K562 (cell line): Measurements from ENCODE around the gene LHX3. TPM values are rescaled to one million over a fixed set of nuclear protein-coding genes. Genes with fewer than 3 reads are reported as not detected.

Source experiments
- ATAC-seq: fragments of 200-7000 bp; cut with Tn5 transposase; 3 replicates; pipeline ENCODE4 v1.9.1; 2020; ENCODE audit warnings: moderate library complexity
- BruUV-seq: library from RNA; stranded (reverse); fragments of 400-500 nt; replicated peaks from 2 replicates; lab custom pipeline; 2021; lab: Mats Ljungman, UMichigan
- CTCF ChIA-PET: fragments of 300-600 bp; formaldehyde crosslinking; extraction: SDS; loops from one replicate; lab custom pipeline; 2021; ENCODE audit warnings: low intra/inter-chr PET ratio; lab: Yijun Ruan, JAX
- POLR2A ChIA-PET: fragments of 300-600, 350-650 bp; sonication (Branson Sonifier 250); formaldehyde crosslinking; extraction: SDS; loops from one replicate; lab custom pipeline; 2021; ENCODE audit warnings: antibody characterized with exemption, inconsistent platforms; lab: Yijun Ruan, JAX
- DNase-seq, 4 experiments: peaks; one replicate each; pipeline versions ENCODE4 v3.0.0 to v3.0.0-alpha.2; 2011 to 2018; ENCODE audit warnings: low spot score in 3 of 4, mixed read lengths in 3 of 4; ENCODE audit errors: extremely low read depth in 1 of 4
- FAIRE-seq: peaks from 2 replicates; lab custom pipeline; 2011; peaks lifted over from hg19 to GRCh38; lab: Jason Lieb, UNC
- H2AFZ ChIP-seq: 2 replicates; pipeline ENCODE4 v1.6.0; 2011; ENCODE audit warnings: low read depth, low read length, control low read depth, inconsistent platforms
- H3K27ac ChIP-seq: fragments of 200-600 bp; 3 replicates; pipeline ENCODE4 v1.8.0; 2011; ENCODE audit warnings: low read depth, mild to moderate bottlenecking, control low read depth, inconsistent platforms, low read length, moderate library complexity, mixed read lengths; ENCODE audit errors: extremely low read depth
- H3K27me3 ChIP-seq, 2 experiments: fragments of 300-600 bp in 1 of 2; 2 replicates in 1 of 2; 3 replicates in 1 of 2; pipeline versions ENCODE4 v1.6.0 to v1.8.0; 2011; ENCODE audit warnings: inconsistent platforms in 2 of 2, low read length in 2 of 2, mild to moderate bottlenecking in 1 of 2, mixed read lengths in 1 of 2, moderate library complexity in 1 of 2; ENCODE audit not compliant: control insufficient read depth in 2 of 2, insufficient read depth in 2 of 2
- H3K36me3 ChIP-seq: fragments of 300-600 bp; 3 replicates; pipeline ENCODE4 v1.8.0; 2011; ENCODE audit warnings: mild to moderate bottlenecking, low read length, inconsistent platforms; ENCODE audit not compliant: control insufficient read depth, insufficient read depth
- H3K4me1 ChIP-seq, 2 experiments: fragments of 200-600 bp in 1 of 2; replicated peaks in 1 of 2; 2 replicates in 1 of 2; 3 replicates in 1 of 2; pipeline versions ENCODE4 v1.5.1 to v1.8.0; 2011; ENCODE audit warnings: inconsistent platforms in 2 of 2, low read length in 2 of 2, mild to moderate bottlenecking in 1 of 2, mixed read lengths in 1 of 2, moderate library complexity in 1 of 2; ENCODE audit not compliant: control insufficient read depth in 2 of 2, insufficient read depth in 2 of 2
- H3K4me2 ChIP-seq: 2 replicates; pipeline ENCODE4 v1.6.1; 2011; ENCODE audit warnings: low read length, control low read depth, inconsistent platforms, mixed read lengths; ENCODE audit not compliant: insufficient read depth
- H3K4me3 ChIP-seq: fragments of 200-600 bp; sonication (generic), shearing (Covaris generic); 2 replicates; pipeline ENCODE4 v1.5.1; 2016; ENCODE audit warnings: control low read depth, inconsistent platforms
- H3K79me2 ChIP-seq: fragments of 200-600 bp; 3 replicates; pipeline ENCODE4 v1.8.0; 2011; ENCODE audit warnings: low read length, inconsistent platforms; ENCODE audit not compliant: control insufficient read depth, insufficient read depth
- H3K9ac ChIP-seq, 2 experiments: 2 replicates each; pipeline versions ENCODE4 v1.6.0 to v1.6.1; 2011; ENCODE audit warnings: low read depth in 2 of 2, low read length in 2 of 2, control low read depth in 1 of 2, inconsistent platforms in 1 of 2, mild to moderate bottlenecking in 1 of 2, mixed read lengths in 1 of 2; ENCODE audit not compliant: insufficient read depth in 1 of 2
- H3K9me1 ChIP-seq: one replicate; pipeline ENCODE4 v1.6.0; 2011; ENCODE audit warnings: inconsistent platforms, mild to moderate bottlenecking, low read length, moderate library complexity; ENCODE audit not compliant: control insufficient read depth, insufficient read depth
- H3K9me3 ChIP-seq: replicated peaks from 2 replicates; pipeline ENCODE4 v1.5.1; 2011; ENCODE audit warnings: low read depth, low read length, inconsistent platforms; ENCODE audit not compliant: control insufficient read depth, insufficient read depth
- H4K20me1 ChIP-seq: replicated peaks from 2 replicates; pipeline ENCODE4 v1.6.1; 2011; ENCODE audit warnings: low read length, inconsistent platforms, mixed read lengths; ENCODE audit not compliant: control insufficient read depth, insufficient read depth
- BHLHE40 ChIP-seq: IDR thresholded peaks from 2 replicates; pipeline ENCODE4 v1.6.1; 2011; ENCODE audit warnings: low read length, improper control_type of control experiment
- BRD9 ChIP-seq: fragments of 450-650 bp; IDR thresholded peaks from 2 replicates; pipeline ENCODE4 v1.6.1; 2018; ENCODE audit warnings: low read depth; ENCODE audit not compliant: partially characterized antibody
- EHMT2 ChIP-seq: fragments of 450-650 bp; IDR thresholded peaks from 2 replicates; pipeline ENCODE4 v1.6.1; 2018; ENCODE audit warnings: antibody characterized with exemption
- ETV5 ChIP-seq: sonication (generic); formaldehyde crosslinking; IDR thresholded peaks from 2 replicates; pipeline ENCODE4 v1.4.0; 2020; ENCODE audit warnings: low read depth, mild to moderate bottlenecking, missing genetic modification reagents
- FOS ChIP-seq: IDR thresholded peaks from 3 replicates; pipeline ENCODE4 v1.6.1; 2011; ENCODE audit not compliant: insufficient read length; ENCODE audit errors: extremely low read depth
- FOXA1 ChIP-seq: fragments of 450-650 bp; IDR thresholded peaks from 2 replicates; pipeline ENCODE4 v1.6.1; 2016; ENCODE audit warnings: mild to moderate bottlenecking, borderline replicate concordance
- GATAD2B ChIP-seq: fragments of 450-650 bp; IDR thresholded peaks from 2 replicates; pipeline ENCODE4 v1.6.1; 2017; ENCODE audit warnings: mild to moderate bottlenecking, borderline replicate concordance
- HNRNPLL ChIP-seq: fragments of 200-400 bp; formaldehyde crosslinking; IDR thresholded peaks from 2 replicates; pipeline ENCODE4 v1.6.1; 2017; ENCODE audit warnings: low read length, low read depth, mild to moderate bottlenecking; ENCODE audit not compliant: poor library complexity, severe bottlenecking
- HSF4 ChIP-seq: fragments of 250-450 bp; sonication (Bioruptor Pico); IDR thresholded peaks from 2 replicates; pipeline ENCODE4 v2.1.2; 2022; ENCODE audit warnings: mild to moderate bottlenecking, moderate library complexity, borderline replicate concordance
- KAT8 ChIP-seq: fragments of 450-650 bp; IDR thresholded peaks from 2 replicates; pipeline ENCODE4 v1.6.1; 2016; ENCODE audit warnings: low read depth, mild to moderate bottlenecking
- MAZ ChIP-seq, 2 experiments: fragments of 450-650 bp in 1 of 2; sonication (generic) in 1 of 2; formaldehyde crosslinking; IDR thresholded peaks in 1 of 2; conservative IDR thresholded peaks in 1 of 2; 2 replicates each; pipeline versions ENCODE4 v1.4.0 to v1.5.0; 2020; ENCODE audit warnings: mild to moderate bottlenecking in 1 of 2, missing genetic modification reagents in 1 of 2
- TBP ChIP-seq: optimal IDR thresholded peaks from 2 replicates; pipeline ENCODE3; 2011; ENCODE audit warnings: low read depth, low read length, improper control_type of control experiment
- ZNF282 ChIP-seq: sonication (generic); formaldehyde crosslinking; IDR thresholded peaks from 2 replicates; pipeline ENCODE4 v1.8.1; 2023; ENCODE audit warnings: missing genetic modification reagents
- ZNF384 ChIP-seq: IDR thresholded peaks from 2 replicates; pipeline ENCODE4 v1.6.1; 2012; ENCODE audit warnings: low read depth, low read length, improper control_type of control experiment
- ZNF778 ChIP-seq: fragments of 450-650 bp; formaldehyde crosslinking; IDR thresholded peaks from 2 replicates; pipeline ENCODE4 v1.4.0; 2020; ENCODE audit warnings: mild to moderate bottlenecking, moderate library complexity
- ZZZ3 ChIP-seq: fragments of 450-650 bp; IDR thresholded peaks from 2 replicates; pipeline ENCODE4 v1.6.1; 2016; ENCODE audit warnings: antibody characterized with exemption, mild to moderate bottlenecking, moderate library complexity
- WGBS: fragments of 100-300 bp; shearing (Covaris generic); methylation state at CpG from one replicate; pipeline ENCODE4 v1.1.6; 2016; ENCODE audit warnings: low coverage, mixed read lengths; ENCODE audit not compliant: insufficient coverage; ENCODE audit errors: missing lambda C conversion rate; 5-methylcytosine and 5-hydroxymethylcytosine counted together
- in situ Hi-C: fragments of 300-500 bp; cut with MboI; formaldehyde crosslinking; loops from 4 replicates; pipeline ENCODE4 v1.15.0; 2018; ENCODE audit warnings: inconsistent platforms, mixed read lengths
- intact Hi-C: fragments of 100-400 bp; cut with micrococcal nuclease; formaldehyde crosslinking; loops from 2 replicates; pipeline ENCODE4 v1.14.2; 2022
- polyA plus RNA-seq, 8 experiments: library from polyadenylated mRNA; depleted of rRNA in 4 of 8; stranded (reverse) in 5 of 8; unstranded in 3 of 8; fragments of >200 nt; fragmentation: Nextera tagmentation in 2 of 8; fragmentation: Illumina TruSeq in 1 of 8; extraction: Ambion mirVana in 2 of 8; extraction: Trizol in 1 of 8; gene quantifications; 2 replicates each; pipeline versions ENCODE4 v1.2.1 to v1.2.3, GENCODE V29; 2011 to 2014; ENCODE audit warnings: inconsistent platforms in 1 of 8, missing spikeins in 1 of 8
- total RNA-seq, 7 experiments: library from RNA; depleted of rRNA in 6 of 7; stranded (reverse); fragments of >200 nt in 6 of 7; fragmentation: Illumina TruSeq in 2 of 7; extraction: Trizol in 2 of 7; gene quantifications; 2 replicates each; pipeline versions ENCODE4 v1.2.1 to v1.2.3, GENCODE V29; 2011 to 2021; ENCODE audit warnings: low replicate concordance in 1 of 7
- TF ChIP-seq, protein P1 (sequence below), 2 experiments: fragments of 450-650 bp in 1 of 2; IDR thresholded peaks; 2 replicates each; pipeline ENCODE4 v1.6.1; 2011 to 2017; ENCODE audit warnings: low read depth in 2 of 2, antibody characterized with exemption in 1 of 2, borderline replicate concordance in 1 of 2, low read length in 1 of 2, mild to moderate bottlenecking in 1 of 2, mixed read lengths in 1 of 2; ENCODE audit not compliant: control insufficient read depth in 1 of 2
- TF ChIP-seq, protein P2 (sequence below): fragments of 450-650 bp; formaldehyde crosslinking; IDR thresholded peaks from 2 replicates; pipeline ENCODE4 v1.4.0; 2020; ENCODE audit warnings: mild to moderate bottlenecking, mixed read lengths

The LHX3 gene
- total and polyA plus RNA-seq, 9 of the 15 experiments (the other 6 are each of a cell fraction or from before 2014, with no cell fraction given), result 0.09 TPM; not detected in 8

DNA sequence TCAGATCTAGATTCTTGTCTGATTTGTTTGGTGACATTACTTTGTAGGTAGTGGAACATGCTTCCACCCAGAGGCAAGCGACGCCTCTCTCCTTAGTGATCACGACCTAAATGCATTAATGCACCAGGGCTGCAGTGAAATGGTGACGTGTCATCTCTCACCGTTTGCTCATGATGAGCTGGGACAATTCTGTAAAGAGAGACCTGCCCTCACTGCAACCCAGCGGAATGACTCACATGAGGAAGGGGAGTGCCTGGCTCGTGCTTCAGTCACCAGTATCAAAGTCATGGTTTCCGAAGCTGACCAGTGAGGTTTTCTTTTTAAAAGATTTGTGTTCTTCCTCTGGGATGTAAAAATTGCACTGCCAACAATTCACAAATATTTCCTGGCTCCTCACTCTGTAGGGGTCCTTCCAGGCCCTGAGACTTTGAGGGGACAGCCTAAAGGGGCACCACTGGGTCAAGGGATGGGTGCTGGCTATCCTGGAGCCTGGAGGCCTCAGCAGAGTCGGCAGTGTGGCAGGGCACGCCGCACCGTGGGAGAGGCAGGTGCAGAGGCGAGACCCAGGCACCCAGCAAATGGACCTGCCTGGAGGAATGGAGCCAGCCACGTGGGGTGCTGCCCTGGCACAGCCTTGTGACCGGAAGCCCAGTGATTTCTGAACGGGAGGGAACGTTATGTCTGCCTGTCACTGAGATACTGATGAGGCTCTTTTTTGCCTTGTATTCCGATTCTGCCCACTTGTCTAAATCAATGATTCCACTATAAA is 23.4 kb upstream of the LHX3 start:
- in situ Hi-C loops (no loop called here), intact Hi-C loops (no loop called here)
- FAIRE-seq (no peak), ATAC-seq (no peak), DNase-seq (peak in 1 of 4 experiments; percentile 23)
- H2AFZ ChIP-seq, result no peak overlapping the region
- H3K27ac ChIP-seq, result no peak overlapping the region
- peaks cover 58% of the 10 kb centered on the region for H3K36me3 ChIP-seq
- ChIA-PET POLR2A (interaction anchor here (0.7 to 1.0 kb wide), 3 partner anchors 12 to 23 kb away, joined by 3 to 4 read pairs (median 3); no protein-coding TSS in a partner anchor), CTCF (interaction anchor here (0.6 kb wide), 1 partner anchor 614 kb away, joined by 3 read pairs; the partner anchor contains the start of gene AJM1)
- no peak overlapping the region for H3K4me2 ChIP-seq
- WGBS, result 64% methylated on average over 18 of the region's 18 CpGs
- peaks cover 27 to 56% of the 10 kb centered on the region in 2 experiments for H3K4me1 ChIP-seq
- peaks cover 58% of the 10 kb centered on the region for H3K79me2 ChIP-seq
- no peak overlapping the region for H3K4me3 ChIP-seq
- BruUV-seq, result no TSS peak
- no peaks in the 10 kb centered on the region for H3K9me3 ChIP-seq
- no peaks in the 10 kb centered on the region for H3K27me3 ChIP-seq
- H3K9ac ChIP-seq, result peak overlapping the region in 1 of 2 experiments; percentile 19; a peak in 1 of 4 replicates
- peaks cover 4% of the 10 kb centered on the region for H3K9me1 ChIP-seq
- peaks cover 31% of the 10 kb centered on the region for H4K20me1 ChIP-seq
- TF ChIP-seq EHMT2, result no peak
- TF ChIP-seq ETV5, result no peak
- TF ChIP-seq, protein P1, sequence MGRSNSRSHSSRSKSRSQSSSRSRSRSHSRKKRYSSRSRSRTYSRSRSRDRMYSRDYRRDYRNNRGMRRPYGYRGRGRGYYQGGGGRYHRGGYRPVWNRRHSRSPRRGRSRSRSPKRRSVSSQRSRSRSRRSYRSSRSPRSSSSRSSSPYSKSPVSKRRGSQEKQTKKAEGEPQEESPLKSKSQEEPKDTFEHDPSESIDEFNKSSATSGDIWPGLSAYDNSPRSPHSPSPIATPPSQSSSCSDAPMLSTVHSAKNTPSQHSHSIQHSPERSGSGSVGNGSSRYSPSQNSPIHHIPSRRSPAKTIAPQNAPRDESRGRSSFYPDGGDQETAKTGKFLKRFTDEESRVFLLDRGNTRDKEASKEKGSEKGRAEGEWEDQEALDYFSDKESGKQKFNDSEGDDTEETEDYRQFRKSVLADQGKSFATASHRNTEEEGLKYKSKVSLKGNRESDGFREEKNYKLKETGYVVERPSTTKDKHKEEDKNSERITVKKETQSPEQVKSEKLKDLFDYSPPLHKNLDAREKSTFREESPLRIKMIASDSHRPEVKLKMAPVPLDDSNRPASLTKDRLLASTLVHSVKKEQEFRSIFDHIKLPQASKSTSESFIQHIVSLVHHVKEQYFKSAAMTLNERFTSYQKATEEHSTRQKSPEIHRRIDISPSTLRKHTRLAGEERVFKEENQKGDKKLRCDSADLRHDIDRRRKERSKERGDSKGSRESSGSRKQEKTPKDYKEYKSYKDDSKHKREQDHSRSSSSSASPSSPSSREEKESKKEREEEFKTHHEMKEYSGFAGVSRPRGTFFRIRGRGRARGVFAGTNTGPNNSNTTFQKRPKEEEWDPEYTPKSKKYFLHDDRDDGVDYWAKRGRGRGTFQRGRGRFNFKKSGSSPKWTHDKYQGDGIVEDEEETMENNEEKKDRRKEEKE (IDR thresholded peaks at IDR 0.05; ENCODE audit: borderline replicate concordance in 1 of 2, control insufficient read depth in 1 of 2, low read depth in 2 of 2, low read length in 1 of 2), result no peak
- TF ChIP-seq FOXA1, result no peak
- TF ChIP-seq ZZZ3, result no peak
- no peak for TF ChIP-seq GATAD2B
- TF ChIP-seq ZNF778 (CRISPR knock-in tag), result no peak
- TF ChIP-seq BRD9, result no peak
- TF ChIP-seq ZNF282, result no peak
- TF ChIP-seq, protein P2, sequence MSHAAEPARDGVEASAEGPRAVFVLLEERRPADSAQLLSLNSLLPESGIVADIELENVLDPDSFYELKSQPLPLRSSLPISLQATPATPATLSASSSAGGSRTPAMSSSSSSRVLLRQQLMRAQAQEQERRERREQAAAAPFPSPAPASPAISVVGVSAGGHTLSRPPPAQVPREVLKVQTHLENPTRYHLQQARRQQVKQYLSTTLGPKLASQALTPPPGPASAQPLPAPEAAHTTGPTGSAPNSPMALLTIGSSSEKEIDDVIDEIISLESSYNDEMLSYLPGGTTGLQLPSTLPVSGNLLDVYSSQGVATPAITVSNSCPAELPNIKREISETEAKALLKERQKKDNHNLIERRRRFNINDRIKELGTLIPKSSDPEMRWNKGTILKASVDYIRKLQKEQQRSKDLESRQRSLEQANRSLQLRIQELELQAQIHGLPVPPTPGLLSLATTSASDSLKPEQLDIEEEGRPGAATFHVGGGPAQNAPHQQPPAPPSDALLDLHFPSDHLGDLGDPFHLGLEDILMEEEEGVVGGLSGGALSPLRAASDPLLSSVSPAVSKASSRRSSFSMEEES, result no peak
- TF ChIP-seq ZNF384, result no peak
- TF ChIP-seq FOS, result no peak
- TF ChIP-seq HSF4, result no peak
- TF ChIP-seq MAZ (CRISPR knock-in tag; conservative IDR thresholded peaks at IDR 0.05 in 1 of 2, IDR thresholded peaks at IDR 0.05 in 1 of 2), result no peak
- TF ChIP-seq KAT8, result no peak
- peak; percentile 81 for TF ChIP-seq BHLHE40
- no peak for TF ChIP-seq TBP
- TF ChIP-seq HNRNPLL, result no peak
